ENCODE data around the gene MT1F. TPM values are rescaled to one million over a fixed set of nuclear protein-coding genes. Genes with fewer than 3 reads are reported as not detected.

MT1F gene
- polyA plus RNA-seq, 5 donors, result 4.7 to 11.0 (median 5.7) TPM

DNA sequence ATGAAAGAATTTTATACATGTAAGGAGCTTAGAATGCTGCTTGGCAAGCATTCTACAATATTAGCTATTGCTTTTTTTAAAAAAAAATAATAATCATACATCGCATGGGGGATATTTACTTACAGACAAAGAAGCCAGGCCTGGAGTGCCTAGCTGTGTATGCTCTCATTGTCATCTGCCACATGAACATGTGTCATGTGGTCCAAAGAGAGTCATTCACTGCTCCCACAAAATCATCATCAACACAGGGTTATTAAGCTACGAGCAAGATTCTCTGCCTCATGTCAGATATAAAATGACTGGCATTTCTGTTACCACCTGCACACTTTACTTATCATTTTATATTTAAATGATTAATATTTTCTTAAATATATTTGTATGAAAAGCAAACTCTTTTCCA, 34.1 kb upstream of the MT1F start:
- DNase-seq, result no peak

DNA sequence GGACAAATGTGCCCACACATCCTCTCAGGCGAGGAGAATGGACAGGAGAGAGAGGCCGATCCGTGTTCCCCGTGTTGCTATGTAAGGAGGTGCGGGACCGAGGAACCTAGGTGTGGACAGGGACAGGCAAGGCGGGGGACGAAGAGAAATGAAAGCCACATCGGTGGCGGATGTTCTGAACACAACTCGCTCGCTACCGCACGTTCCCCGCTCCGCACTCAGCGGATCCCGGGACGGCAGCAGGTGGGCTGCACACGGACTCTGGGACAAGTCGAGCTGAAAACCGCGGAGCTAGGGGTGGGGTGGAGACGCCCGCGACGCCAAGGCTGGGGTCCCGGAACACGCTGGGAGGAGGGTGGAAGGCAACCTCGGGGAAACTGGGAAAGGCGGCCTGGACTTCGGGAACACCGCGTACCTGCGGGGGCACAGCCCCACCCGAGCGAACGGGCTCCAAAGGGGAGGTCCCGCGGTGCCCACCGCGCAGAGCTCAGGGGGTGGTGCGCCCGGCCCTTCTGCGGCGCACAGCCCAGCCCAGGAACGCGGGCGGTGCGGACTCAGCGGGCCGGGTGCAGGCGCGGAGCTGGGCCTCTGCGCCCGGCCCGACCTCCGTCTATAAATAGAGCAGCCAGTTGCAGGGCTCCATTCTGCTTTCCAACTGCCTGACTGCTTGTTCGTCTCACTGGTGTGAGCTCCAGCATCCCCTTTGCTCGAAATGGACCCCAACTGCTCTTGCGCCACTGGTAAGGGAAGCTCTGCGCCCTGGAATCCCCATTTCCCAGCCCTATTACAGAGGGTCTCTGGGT, 32.4 kb upstream of the MT1F start, which contains the start of gene MT1E:
Gene MT1E (plus strand): TSS at position 642 of the 803 bp plus-strand sequence. CDS start 71 bp downstream, at position 713.
- DNase-seq, result no peak

DNA sequence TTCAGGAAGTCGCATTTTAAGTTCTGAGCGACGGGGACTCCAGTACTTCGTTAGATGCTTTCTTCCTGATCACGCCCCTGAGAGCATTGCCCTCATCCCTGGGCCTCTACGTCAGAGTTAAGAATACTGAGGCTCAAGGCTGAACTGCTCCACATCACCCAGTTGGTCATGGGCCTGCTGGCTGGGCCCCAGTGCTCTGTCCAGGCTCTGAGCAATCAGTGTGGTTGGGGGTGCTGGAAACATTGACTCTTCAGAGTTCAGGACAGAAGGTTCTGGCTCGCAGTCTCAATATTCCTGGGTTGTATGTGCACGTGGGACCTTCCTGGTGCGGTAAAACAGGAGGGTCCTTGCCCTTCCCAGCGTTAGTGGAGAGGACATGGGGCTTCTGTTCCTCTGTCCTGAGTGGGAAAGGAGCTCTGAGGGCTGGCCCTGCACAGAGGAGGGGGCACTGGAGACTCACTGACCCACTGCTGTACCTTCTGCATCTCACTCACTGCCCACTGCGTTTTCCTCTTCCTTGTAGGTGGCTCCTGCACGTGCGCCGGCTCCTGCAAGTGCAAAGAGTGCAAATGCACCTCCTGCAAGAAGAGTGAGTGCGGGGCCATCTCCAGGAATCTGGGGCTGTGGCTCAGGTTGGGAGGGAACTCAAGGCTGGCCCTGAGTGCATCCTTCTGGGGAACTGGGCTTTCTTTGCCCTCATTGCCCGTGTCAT, 31.7 kb upstream of the MT1F start:
- no peak for DNase-seq

DNA sequence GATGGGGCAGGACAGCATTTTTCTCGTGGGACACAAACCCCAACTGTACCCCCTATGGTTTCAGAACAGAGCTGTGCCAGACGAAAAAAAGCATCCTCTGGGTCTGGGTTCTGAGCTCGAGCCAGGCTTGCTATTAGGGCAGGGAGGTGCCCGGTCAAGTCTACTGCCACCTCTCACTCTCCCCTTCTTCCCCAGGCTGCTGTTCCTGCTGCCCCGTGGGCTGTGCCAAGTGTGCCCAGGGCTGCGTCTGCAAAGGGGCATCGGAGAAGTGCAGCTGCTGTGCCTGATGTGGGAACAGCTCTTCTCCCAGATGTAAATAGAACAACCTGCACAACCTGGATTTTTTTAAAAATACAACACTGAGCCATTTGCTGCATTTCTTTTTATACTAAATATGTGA, 31.1 kb upstream of the MT1F start:
- DNase-seq, result no peak

DNA sequence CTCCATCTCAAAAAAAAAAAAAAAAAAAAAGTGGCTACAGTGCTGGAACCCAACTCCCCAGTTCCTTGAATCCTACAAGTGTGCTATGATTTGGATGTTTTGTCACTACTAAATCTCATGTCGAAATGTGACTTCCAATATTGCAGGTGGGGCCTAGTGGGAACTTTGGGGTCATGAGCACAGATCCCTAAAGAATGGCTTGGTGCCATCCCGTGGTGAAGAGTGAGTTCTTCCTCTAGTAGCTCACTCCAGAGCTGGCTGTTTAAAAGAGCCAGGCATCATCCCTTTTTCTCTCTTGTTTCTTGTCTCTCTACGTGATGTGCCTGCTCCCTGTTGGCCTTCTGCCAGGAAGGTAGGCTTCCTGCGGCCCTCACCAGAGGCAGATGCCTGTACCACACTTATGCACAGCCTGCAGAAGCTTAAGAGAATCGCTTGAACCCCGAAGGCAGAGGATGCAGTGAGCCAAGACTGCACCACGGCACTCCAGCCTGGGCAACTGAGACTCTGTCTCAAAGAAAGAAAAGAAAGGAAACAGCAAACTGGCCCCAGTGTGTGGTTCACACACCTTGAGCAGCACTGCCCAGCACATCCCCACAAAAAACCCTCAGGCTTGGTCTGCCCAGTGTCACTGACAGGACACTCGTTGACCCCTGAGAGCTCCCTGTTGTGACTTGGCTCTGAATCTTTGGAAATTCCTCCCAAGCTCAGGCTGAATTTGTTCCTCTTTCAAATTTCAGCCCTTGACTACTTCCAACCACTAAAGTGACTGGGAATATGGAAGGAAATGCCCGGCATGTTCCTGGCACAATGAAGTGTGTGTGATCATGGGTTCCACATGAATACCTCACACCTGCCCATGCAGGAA, 29.0 kb upstream of the MT1F start:
- DNase-seq, result no peak

DNA sequence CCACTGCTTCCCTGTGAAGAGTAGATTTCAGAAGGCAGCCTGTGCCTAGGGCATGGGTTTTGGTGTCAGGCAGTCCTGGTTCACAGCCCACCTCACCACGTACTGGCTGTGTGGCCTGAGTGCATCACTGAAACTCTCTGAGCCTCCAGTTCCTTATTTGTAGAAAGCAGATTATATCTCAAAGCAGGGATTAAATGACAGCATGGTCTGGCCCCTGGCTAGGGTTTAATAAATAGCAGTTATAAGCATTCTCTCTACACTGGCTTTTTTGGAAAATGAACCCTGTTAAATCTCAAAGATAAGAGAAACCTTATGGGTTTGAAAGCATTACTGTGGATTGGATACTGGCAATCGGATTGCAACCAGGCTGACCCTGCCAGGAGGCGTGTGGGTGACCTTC, 28.2 kb upstream of the MT1F start:
- DNase-seq, result no peak

DNA sequence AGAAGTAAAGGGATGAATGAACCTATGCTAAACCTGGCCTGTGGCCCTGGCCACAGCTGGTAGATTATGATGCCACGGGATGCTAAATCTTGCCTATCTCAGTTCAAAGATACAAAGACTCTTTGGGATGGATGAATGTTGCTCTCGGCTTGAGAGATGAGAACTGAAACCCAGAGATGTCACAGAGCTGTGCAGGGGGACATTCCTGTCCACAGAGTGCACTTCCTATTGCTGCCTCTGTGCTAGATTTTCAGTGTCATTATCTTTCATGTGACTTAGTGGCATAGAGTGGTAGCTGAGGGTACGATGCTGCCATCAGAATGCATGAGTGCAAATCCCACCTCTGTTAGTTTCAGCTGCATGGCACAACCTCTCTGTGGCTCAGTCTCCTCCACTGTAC, 27.6 kb upstream of the MT1F start:
- DNase-seq, result no peak

DNA sequence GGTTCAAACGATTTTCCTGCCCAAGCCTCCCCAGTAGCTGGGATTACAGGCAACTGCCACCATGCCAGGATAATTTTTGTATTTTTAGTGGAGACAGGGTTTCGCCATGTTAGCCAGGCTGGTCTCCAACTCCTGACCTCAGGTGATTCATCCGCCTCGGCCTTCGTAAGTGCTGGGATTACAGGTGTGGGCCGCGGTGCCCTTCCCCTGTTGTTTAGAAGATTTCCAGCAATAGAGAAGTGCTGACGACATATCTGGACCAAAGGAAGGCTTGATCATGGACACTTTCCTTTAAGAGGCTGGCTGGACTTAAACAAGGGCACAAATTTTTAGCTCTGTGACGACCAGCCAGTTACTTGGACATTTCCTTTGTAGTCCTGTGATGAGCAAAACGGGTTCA, 26.6 kb upstream of the MT1F start:
- DNase-seq, result no peak

DNA sequence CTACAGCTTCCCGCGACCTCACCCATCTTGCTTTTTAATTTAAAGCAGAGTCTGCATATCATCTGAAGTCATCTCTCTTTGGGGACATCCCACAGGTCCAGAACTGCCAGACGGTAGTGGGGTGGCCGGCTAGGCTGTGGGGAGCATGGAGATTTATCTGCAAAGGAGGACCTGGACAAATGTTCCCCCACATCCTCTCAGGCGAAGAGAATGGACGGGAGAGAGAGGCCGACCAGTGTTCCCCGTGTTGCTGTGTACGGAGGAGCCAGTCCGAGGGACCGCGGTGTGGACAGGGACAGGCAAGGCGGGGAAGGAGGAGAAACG, 26.0 kb upstream of the MT1F start:
- no peak for DNase-seq

DNA sequence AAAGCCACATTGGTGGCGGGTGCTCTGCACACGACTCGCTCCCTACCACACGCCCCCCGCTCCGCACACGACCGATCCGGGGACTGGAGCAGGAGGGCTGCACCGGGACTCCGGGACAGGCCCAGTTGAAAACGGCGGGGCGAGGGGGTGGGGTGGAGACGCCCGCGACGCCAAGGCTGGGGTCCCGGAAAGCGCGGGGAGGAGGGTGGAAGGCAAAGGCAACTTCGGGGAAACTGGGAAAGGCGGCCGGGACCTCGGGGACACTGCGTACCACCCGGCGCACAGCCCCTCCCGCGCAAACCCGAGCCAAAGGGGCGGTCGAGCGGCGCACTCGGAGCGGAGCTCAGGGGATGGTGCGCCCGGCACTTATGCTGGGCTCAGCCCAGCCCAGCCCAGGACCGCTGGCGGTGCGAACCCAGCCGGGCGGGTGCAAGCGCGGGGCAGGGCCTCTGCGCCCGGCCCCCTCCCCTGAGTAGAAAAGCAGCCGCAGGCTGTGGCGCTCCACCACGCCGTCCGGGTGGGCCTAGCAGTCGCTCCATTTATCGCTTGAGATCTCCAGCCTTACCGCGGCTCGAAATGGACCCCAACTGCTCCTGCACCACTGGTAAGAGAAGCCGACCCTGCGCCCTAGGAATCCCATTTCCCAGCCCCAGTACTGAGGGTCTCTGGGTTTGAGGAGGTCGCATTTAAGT, 25.5 kb upstream of the MT1F start, which contains the start of gene MT1M:
Gene MT1M (plus strand): TSS at position 504 of the 692 bp plus-strand sequence. CDS start 73 bp downstream, at position 577.
- no peak for DNase-seq

DNA sequence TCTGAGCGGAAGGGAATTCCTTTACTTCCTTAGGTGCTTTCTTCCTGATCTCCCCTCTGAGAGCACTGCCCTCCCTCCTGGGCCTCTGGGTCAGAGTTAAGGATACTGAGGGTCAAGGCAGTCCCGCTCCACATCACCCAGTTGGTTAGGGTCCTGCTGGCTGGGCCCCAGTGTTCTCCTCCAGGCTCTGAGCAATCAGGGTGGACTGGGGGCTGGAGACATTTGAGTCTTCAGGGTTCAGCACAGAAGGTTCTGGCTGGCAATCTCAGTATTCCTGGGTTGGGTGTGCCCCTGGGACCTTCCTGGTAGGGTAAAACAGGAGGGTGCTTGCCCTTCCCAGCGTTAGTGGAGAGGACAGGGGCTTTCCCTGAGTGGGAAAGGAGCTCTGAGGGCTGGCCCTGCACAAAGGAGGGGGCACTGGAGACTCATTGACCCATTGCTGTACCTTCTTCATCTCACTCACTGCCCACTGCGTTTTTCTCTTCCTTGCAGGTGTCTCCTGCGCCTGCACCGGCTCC, 24.9 kb upstream of the MT1F start:
- no peak for DNase-seq

DNA sequence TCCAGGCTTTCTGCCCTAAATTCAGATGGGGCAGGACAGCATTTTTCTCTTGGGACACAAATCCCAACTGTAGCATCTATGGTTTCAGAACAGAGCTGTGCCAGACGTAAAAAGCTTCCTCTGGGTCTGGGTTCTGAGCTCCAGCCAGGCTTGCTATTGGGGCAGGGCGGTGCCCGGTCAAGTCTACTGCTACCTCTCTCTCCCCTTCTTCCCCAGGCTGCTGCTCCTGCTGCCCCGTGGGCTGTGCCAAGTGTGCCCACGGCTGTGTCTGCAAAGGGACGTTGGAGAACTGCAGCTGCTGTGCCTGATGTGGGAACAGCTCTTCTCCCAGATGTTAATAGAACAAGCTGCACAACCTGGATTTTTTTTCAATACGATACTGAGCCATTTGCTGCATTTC, 24.2 kb upstream of the MT1F start:
- DNase-seq, result no peak

DNA sequence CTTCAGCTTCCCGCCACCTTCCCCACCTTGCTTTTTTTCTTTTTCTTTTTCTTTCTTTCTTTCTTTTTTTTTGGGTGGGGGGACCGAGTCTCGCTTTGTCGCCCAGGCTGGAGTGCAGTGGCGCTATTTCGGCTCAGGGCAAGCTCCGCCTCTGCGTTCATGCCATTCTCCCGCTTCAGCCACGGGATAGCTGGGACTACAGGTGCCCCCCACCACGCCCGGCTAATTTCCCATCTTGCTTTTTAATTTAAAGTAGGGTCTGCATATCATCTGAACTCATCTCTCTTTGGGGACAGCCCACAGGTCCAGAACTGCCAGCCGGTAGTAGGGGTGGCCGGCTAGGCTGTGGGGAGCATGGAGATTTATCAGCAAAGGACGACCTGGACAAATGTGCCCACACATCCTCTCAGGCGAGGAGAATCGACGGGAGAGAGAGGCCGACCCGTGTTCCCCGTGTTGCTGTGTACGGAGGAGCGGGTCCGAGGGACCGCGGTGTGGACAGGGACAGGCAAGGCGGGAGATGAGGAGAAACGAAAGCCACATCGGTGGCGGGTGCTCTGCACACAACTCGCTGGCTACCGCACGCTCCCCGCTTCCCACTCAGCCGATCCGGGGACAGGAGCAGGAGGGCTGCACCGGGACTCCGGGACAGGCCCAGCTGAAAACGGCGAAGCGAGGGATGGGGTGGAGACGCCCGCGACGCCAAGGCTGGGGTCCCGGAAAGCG, 22.9 kb upstream of the MT1F start:
- no peak for DNase-seq

DNA sequence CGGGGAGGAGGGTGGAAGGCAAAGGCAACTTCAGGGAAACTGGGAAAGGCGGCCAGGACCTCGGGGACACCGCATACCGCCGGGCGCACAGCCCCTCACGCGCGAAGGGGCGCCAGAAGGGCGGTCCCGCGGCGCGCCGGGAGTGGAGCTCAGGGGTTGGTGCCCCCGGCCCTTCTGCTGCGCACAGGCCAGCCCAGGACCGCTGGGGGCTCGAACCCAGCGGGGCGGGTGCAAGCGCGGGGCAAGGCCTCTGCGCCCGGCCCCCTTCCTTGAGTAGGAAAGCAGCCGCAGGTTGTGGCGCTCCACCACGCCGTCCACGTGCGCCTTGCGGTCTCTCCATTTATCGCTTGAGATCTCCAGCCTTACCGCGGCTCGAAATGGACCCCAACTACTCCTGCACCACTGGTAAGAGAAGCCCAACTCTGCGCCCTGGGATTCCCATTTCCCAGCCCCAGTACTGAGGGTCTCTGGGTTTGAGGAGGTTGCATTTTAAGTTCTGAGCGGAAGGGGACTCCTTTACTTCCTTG, 22.3 kb upstream of the MT1F start:
- DNase-seq, result no peak

DNA sequence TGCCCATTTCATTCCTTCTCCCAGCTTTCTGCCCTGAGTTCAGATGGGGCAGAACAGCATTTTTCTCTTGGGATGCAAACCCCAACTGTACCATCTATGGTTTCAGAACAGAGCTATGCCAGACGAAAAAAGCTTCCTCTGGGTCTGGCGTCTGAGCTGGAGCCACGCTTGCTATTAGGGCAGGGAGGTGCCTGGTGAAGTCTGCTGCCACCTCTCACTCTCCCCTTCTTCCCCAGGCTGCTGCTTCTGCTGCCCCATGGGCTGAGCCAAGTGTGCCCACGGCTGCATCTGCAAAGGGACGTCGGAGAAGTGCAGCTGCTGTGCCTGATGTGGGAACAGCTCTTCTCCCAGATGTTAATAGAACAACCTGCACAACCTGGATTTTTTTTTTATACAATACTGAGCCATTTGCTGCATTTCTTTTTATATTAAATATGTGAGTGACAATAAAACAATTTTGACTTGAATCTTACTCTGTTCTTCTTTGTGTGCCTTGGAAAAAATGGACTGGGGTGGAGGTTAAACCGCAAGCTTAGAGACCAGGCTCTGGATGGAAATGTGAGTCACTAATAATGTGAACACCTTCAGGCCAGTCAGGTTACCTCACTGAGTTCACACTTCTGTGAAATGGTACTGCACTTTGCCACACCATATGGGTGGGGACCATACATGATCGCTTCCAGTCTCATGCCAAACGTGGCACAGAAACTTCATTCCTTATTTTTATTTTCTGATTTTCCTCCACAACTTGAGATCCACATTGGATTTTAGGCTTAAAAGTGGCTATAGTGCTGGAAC, 20.9 kb upstream of the MT1F start:
- DNase-seq, result no peak

DNA sequence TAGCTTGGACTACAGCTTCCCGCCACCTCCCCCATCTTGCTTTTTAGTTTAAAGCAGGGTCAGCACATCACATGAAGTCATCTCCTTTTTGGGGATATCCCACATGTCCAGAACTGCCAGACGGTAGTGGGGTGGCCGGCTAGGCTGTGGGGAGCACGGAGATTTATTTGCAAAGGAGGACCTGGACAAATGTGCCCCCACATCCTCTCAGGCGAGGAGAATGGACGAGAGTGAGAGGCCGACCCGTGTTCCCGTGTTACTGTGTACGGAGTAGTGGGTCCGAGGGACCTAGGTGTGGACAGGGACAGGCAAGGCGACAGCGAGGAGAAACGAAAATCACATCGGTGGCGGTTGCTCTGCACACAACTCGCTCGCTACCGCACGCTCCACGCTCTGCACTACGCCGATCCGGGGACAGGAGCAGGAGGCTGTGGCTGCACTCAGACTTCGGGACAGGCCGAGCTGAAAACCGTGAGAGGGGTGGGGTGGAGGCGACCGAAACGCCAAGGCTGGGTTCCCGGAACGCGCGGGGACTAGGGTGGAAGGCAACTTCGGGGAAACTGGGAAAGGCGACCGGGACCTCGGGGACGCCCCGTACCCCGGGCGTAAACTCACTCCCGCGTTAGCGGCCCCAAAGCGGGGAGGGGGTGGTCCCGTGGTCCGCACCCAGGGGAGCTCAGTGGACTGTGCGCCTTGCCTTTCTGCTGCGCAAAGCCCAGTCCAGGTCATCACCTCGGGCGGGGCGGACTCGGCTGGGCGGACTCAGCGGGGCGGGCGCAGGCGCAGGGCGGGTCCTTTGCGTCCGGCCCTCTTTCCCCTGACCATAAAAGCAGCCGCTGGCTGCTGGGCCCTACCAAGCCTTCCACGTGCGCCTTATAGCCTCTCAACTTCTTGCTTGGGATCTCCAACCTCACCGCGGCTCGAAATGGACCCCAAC, 19.7 kb upstream of the MT1F start, which contains the start of gene MT1A:
Gene MT1A (plus strand): TSS at position 853 of the 937 bp plus-strand sequence. CDS start 73 bp downstream, at position 926.
- no peak for DNase-seq

DNA sequence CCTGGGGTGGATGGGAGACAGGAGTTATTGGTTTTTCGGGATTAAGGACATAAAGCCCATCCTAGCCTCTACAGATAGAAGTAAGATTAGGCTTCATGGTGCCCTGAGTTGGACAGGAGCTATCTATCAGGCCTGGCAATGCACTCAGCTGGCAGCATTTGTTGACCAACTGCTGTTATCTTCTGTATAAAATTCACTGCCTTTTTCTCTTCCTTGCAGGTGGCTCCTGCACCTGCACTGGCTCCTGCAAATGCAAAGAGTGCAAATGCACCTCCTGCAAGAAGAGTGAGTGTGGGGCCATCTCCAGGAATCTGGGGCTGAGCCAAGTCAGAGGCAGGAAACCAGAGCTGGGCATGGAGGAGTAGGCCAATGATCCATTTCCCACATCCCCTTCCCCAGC, 18.7 kb upstream of the MT1F start:
- DNase-seq, result no peak

DNA sequence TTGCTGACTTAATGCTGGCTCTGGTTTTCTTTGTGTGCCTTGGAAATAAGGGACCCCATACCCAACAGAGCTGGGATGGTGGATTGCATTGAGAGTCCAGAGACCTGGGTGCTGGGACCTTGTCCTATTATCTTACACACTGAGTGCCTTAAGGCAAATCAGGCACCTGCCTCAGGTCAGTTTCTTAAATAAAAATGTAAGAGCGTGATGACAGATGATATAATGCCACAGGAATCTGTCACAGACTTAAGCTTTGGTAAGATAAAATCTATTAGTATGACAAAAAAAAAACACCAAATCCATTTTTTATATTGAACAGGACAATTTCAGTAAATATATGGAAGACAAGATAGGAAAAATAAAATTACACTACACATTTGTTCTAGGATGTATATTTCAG, 17.7 kb upstream of the MT1F start:
- DNase-seq, result no peak
